ENCODE data around the gene TUBG2. TPM values are rescaled to one million over a fixed set of nuclear protein-coding genes. Genes with fewer than 3 reads are reported as not detected.
A peak's percentile ranks its signal among the peaks of the same experiment; 100 is the strongest.

TUBG2 gene
- total and polyA plus RNA-seq, 10 of the 15 experiments (the other 5 are each of a cell fraction or from before 2014, with no cell fraction given), result 1.2 to 12.5 (median 8.9) TPM

GRCh38 chr17:42678951-42679491 is 19.9 kb downstream of the TUBG2 start (continued):
- 0 out of 3 replicates have a peak, but pooled peaks of 1 of the 2 experiments have one; percentile 7 for TF ChIP-seq EGR1 (IDR thresholded peaks at IDR 0.05; ENCODE audit: borderline replicate concordance in 1 of 2, low read depth in 2 of 2, low read length in 2 of 2)

GRCh38 chr17:42679492-42680330 is 20.6 kb downstream of the TUBG2 start:
- Histone ChIP-seq H3K4me2 (ENCODE audit: control insufficient read depth, insufficient read depth) (peak overlapping the region; percentile 100), H4K20me1 (ENCODE audit: control insufficient read depth, insufficient read depth) (no peaks in the 10 kb centered on the region), H3K27me3 (replicated peaks in 1 of 2; ENCODE audit: control insufficient read depth in 2 of 2, insufficient read depth in 2 of 2, low read length in 1 of 2) (no peaks in the 10 kb centered on the region), H2AFZ (ENCODE audit: control insufficient read depth, low read depth, low read length) (peak overlapping the region; percentile 91), H3K9ac (ENCODE audit: control insufficient read depth, insufficient read depth, low read length) (peak overlapping the region; percentile 82), H3K36me3 (ENCODE audit: control insufficient read depth in 2 of 2, insufficient read depth in 2 of 2, low read length in 1 of 2) (no peaks in the 10 kb centered on the region), H3K27ac (ENCODE audit: control insufficient read depth, insufficient read depth) (peak overlapping the region; percentile 93), H3K4me1 (ENCODE audit: control insufficient read depth, insufficient read depth, low read length) (peaks cover 19% of the 10 kb centered on the region), H3K79me2 (ENCODE audit: control insufficient read depth, insufficient read depth, low read length) (peaks cover 76% of the 10 kb centered on the region), H3K9me3 (replicated peaks; ENCODE audit: control insufficient read depth, insufficient read depth, low read length) (no peaks in the 10 kb centered on the region; the same call in 2 of the 3 replicates), H3K4me3 (peak overlapping the region; percentile 82)
- no peak for DNase-seq (ENCODE audit: low read depth, low spot score)
- CTCF ChIA-PET, result interaction anchor here (0.8 to 10.1 kb wide), 28 partner anchors 8 to 143 kb away, joined by 3 to 239 read pairs (median 5); partner anchors contain the start of genes NAGLU, PSMC3IP, RETREG3 and TUBG1
- FAIRE-seq, result peak; percentile 27
- 22% methylated on average over 75 of the region's 78 CpGs for WGBS (ENCODE audit: insufficient coverage, insufficient replicate concordance, low lambda C conversion rate, missing lambda C conversion rate)
- POLR2A ChIA-PET, result interaction anchor here (0.7 to 6.6 kb wide), 13 partner anchors 21 to 265 kb away, joined by 3 to 120 read pairs (median 5); partner anchors contain the start of genes PSMC3IP, RETREG3, TUBG1 and TUBG2
- BruUV-seq (replicated peaks), result no TSS peak
- in situ Hi-C loops (cut with MboI) (no loop called here), intact Hi-C loops (cut with micrococcal nuclease; ENCODE audit: unreplicated experiment) (loop anchor here (2.0 to 5.0 kb wide), 2 partner anchors 61 to 83 kb away; partner anchors contain the start of gene RAMP2)
- SMC1A ChIA-PET (ENCODE audit: uncharacterized antibody, unreplicated experiment), result interaction anchor here (0.9 to 8.3 kb wide), 13 partner anchors 16 to 143 kb away, joined by 3 to 124 read pairs (median 8); partner anchors contain the start of genes PSMC3IP, RETREG3, TUBG1 and TUBG2
- RAD21 ChIA-PET (ENCODE audit: unreplicated experiment), result interaction anchor here (0.6 to 6.5 kb wide), 22 partner anchors 10 to 578 kb away, joined by 3 to 152 read pairs (median 5); partner anchors contain the start of genes PSMC3IP, RETREG3, TUBG1 and VPS25
- peak; percentile 55 for ATAC-seq
- TF ChIP-seq SIX5 (IDR thresholded peaks at IDR 0.05; ENCODE audit: low read depth, low read length, severe bottlenecking) (no peak), ETV6 (conservative IDR thresholded peaks at IDR 0.05 in 1 of 2, IDR thresholded peaks at IDR 0.05 in 1 of 2; ENCODE audit: borderline replicate concordance in 1 of 2, low read depth in 1 of 2) (0 out of 4 replicates have a peak, but pooled peaks of 1 of the 2 experiments have one; percentile 22), ZBTB33 (IDR thresholded peaks at IDR 0.05) (peak; percentile 93), IRF4 (IDR thresholded peaks at IDR 0.05; ENCODE audit: low read depth, low read length) (peak; percentile 19; the same call in 1 of the 2 replicates), BACH1 (IDR thresholded peaks at IDR 0.05; ENCODE audit: borderline replicate concordance) (peak; percentile 19), LARP7 (IDR thresholded peaks at IDR 0.05) (peak; percentile 84), EGR1 (IDR thresholded peaks at IDR 0.05; ENCODE audit: borderline replicate concordance in 1 of 2, low read depth in 2 of 2, low read length in 2 of 2) (0 out of 3 replicates have a peak, but pooled peaks of 1 of the 2 experiments have one; percentile 33), GATAD2B (conservative IDR thresholded peaks at IDR 0.05; ENCODE audit: low read depth) (peak; percentile 99), HCFC1 (IDR thresholded peaks at IDR 0.05; ENCODE audit: low read length) (peak; percentile 32), RB1 (IDR thresholded peaks at IDR 0.05; ENCODE audit: borderline replicate concordance) (peak; percentile 80; the same call in 1 of the 2 replicates), MXI1 (IDR thresholded peaks at IDR 0.05; ENCODE audit: low read depth, low read length) (peak; percentile 70), EP300 (IDR thresholded peaks at IDR 0.05; ENCODE audit: borderline replicate concordance in 1 of 2, control insufficient read depth in 1 of 2, low read depth in 2 of 2, low read length in 2 of 2) (no peak), PBX3 (IDR thresholded peaks at IDR 0.05; ENCODE audit: insufficient replicate concordance, low read depth, low read length) (no peak), MAX (IDR thresholded peaks at IDR 0.05; ENCODE audit: low read depth, low read length) (peak; percentile 95)
